AG04449 (cell line): ENCODE measurements around the gene MINAR1.

Source experiments
- CTCF ChIA-PET: fragments of 350-600 bp; formaldehyde crosslinking; extraction: SDS; loops from one replicate; lab custom pipeline; 2021; ENCODE audit warnings: antibody characterized with exemption; lab: Yijun Ruan, JAX
- POLR2A ChIA-PET: fragments of 400-600, 350-600 bp; formaldehyde crosslinking; extraction: SDS; loops from one replicate; lab custom pipeline; 2020; ENCODE audit warnings: antibody characterized with exemption, inconsistent platforms; lab: Yijun Ruan, JAX
- DNase-seq: peaks from one replicate; pipeline ENCODE4 v3.0.0-alpha.2; 2010; ENCODE audit warnings: low read depth, low spot score
- H3K4me3 ChIP-seq: 2 replicates; pipeline ENCODE4 v1.5.1; 2011; ENCODE audit warnings: low read depth, mild to moderate bottlenecking, control low read depth, low read length
- TF ChIP-seq, protein P1 (sequence below): IDR thresholded peaks from one replicate; pipeline ENCODE4 v1.5.1; 2011; ENCODE audit warnings: mild to moderate bottlenecking, moderate library complexity, low read length, control low read depth, inconsistent platforms; ENCODE audit not compliant: insufficient read depth; ENCODE audit errors: missing control alignments

The MINAR1 gene

DNA sequence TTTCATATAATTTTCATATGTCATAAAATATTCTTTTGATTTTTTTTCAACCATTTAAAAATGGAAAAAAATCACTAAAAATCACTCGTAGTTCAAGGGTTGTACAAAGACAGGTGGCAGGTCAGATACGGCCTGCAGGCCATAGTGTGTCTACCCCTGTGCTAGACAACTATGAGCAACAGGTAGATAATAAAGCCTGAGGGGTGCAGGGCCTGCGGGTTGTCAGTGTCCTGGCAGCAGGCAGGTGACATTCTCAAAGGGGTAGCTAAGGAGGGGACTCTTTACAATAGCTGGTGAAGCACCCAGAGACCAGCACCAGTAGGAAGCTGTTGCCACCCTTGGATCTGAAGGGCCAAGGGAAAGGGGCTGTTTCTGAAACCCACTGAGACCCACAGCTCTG is 34.4 kb downstream of the MINAR1 start:
- no peak overlapping the region for H3K4me3 ChIP-seq
- TF ChIP-seq, protein P1, sequence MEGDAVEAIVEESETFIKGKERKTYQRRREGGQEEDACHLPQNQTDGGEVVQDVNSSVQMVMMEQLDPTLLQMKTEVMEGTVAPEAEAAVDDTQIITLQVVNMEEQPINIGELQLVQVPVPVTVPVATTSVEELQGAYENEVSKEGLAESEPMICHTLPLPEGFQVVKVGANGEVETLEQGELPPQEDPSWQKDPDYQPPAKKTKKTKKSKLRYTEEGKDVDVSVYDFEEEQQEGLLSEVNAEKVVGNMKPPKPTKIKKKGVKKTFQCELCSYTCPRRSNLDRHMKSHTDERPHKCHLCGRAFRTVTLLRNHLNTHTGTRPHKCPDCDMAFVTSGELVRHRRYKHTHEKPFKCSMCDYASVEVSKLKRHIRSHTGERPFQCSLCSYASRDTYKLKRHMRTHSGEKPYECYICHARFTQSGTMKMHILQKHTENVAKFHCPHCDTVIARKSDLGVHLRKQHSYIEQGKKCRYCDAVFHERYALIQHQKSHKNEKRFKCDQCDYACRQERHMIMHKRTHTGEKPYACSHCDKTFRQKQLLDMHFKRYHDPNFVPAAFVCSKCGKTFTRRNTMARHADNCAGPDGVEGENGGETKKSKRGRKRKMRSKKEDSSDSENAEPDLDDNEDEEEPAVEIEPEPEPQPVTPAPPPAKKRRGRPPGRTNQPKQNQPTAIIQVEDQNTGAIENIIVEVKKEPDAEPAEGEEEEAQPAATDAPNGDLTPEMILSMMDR: no peak
- DNase-seq: no peak
- ChIA-PET POLR2A (no interaction called here), CTCF (no interaction called here)

GRCh38 chr15:79467865-79468586 is 35.9 kb downstream of the MINAR1 start:
- ChIA-PET CTCF (no interaction called here), POLR2A (no interaction called here)
- DNase-seq: no peak
- TF ChIP-seq, protein P1: no peak
- H3K4me3 ChIP-seq: no peak overlapping the region

GRCh38 chr15:79472446-79472845 is 40.3 kb downstream of the MINAR1 start:
- no peak overlapping the region for H3K4me3 ChIP-seq
- CTCF ChIA-PET: interaction anchor here (0.7 to 1.5 kb wide), 3 partner anchors 21 to 381 kb away, joined by 3 read pairs; no protein-coding TSS in a partner anchor
- POLR2A ChIA-PET: no interaction called here
- TF ChIP-seq, protein P1: no peak
- DNase-seq: no peak

GRCh38 chr15:79474252-79474651 is 42.1 kb downstream of the MINAR1 start:
- TF ChIP-seq, protein P1: no peak
- CTCF ChIA-PET: interaction anchor here (1.1 to 1.3 kb wide), 2 partner anchors 93 to 164 kb away, joined by 4 to 8 read pairs; partner anchors contain the start of gene TMED3

GRCh38 chr15:79475306-79475705 is 43.2 kb downstream of the MINAR1 start:
- CTCF ChIA-PET: interaction anchor here (1.1 kb wide), 1 partner anchor 165 kb away, joined by 4 read pairs; the partner anchor contains the start of gene TMED3
- peak; percentile 19 for DNase-seq
- POLR2A ChIA-PET: no interaction called here
- TF ChIP-seq, protein P1: no peak
- no peak overlapping the region for H3K4me3 ChIP-seq

More at GRCh38 chr15:79474252-79474651, 42.1 kb downstream of the MINAR1 start:
- POLR2A ChIA-PET: no interaction called here
- no peak overlapping the region for H3K4me3 ChIP-seq
- DNase-seq: peak; percentile 24

DNA sequence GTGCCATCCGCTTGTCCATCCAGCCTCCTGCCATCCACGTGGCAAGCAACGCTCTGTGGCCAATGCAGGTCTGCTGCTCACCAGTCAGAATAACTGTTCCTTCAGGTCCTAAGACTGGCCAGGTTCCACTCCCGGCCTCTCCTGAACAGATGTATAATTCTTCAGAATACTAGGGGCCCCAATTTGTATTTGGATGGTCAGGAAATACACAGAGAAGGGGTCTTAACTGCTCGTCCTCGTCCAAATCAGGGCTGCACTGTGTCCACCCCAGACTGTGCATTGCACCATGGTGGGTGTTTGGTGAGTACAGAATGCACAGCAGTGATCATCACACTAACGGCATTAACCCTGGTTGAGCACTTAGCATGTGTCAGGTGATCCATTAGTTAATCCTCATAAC is 46.0 kb downstream of the MINAR1 start:
- H3K4me3 ChIP-seq: no peak overlapping the region
- no peak for DNase-seq
- POLR2A ChIA-PET: no interaction called here
- TF ChIP-seq, protein P1: no peak
- CTCF ChIA-PET: no interaction called here
